T-helper 1 cell treated with Interleukin-12 subunit alpha and Interleukin-12 subunit beta and Interleukin-4 antibody, amounts not matched to agents 30 ng/mL and 1 ng/mL, for 36 hours (primary cell): ENCODE measurements around the gene STC2. TPM values are rescaled to one million over a fixed set of nuclear protein-coding genes. Genes with fewer than 3 reads are reported as not detected.

Experiments
- intact Hi-C: fragments of 100-400 bp; cut with micrococcal nuclease; formaldehyde crosslinking; loops from one replicate; pipeline ENCODE4 v1.15.1; 2024
- total RNA-seq: library from RNA; stranded (reverse); gene quantifications from 2 replicates; pipeline ENCODE4 v1.2.3, GENCODE V29; 2022

The STC2 gene
- total RNA-seq, 1 donor from 2014 or later, result 12.4 TPM

DNA sequence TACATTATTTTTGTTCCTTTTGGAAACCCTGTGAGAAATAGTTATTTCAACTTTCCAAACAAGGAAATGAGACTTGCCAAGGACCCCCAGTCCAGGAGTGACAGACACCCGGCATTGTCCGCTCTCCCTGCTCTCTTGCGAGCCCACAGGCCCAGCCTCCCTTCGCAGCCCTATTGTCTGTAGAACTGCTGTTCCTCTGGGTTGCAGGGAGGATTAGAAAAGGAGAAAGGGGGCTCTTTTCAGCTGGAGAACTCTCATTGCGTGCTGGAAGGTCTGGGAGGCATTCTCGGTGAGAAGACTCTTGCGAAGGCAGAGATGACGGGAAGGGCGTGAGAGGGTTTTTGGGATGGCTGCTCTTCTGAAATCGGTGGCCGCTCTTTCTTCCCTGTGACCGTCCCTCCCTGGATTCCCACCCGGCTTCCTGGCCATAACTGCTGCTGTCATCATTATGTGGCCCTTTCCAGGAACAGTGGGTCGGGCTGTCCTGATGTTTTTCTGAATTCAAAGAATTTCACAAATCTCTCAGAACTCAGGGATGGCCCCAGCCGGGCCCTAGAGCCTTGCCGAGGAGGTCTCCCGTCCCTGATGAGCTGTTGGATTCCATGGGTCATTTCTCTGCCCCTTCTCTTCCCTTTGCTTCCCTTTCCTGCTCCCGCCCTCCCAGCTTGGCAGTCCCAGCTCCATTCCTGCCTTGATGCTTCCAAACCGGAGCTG lies 29.8 kb downstream of the STC2 start:
- intact Hi-C loops, result no loop called here

DNA sequence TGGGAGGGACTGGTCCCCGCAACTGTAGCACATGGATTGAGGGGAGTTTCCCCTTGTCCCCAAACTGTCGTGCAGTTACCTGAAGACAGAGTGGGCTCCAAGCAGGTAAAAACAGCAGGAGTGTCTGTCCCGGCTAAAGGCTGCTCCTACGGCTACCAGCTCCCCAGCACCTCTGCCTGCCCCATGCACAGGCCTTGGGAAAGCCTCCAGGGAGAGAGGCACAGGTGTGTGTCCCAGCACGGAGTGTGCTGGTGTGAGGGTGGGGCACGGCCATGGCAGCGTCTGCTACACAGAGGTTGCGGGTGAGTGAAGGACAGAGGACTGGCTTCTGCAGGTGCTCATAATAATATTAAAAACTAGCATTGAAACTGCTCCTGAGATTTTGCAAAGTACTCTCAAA lies 30.4 kb downstream of the STC2 start:
- intact Hi-C loops, result no loop called here

DNA sequence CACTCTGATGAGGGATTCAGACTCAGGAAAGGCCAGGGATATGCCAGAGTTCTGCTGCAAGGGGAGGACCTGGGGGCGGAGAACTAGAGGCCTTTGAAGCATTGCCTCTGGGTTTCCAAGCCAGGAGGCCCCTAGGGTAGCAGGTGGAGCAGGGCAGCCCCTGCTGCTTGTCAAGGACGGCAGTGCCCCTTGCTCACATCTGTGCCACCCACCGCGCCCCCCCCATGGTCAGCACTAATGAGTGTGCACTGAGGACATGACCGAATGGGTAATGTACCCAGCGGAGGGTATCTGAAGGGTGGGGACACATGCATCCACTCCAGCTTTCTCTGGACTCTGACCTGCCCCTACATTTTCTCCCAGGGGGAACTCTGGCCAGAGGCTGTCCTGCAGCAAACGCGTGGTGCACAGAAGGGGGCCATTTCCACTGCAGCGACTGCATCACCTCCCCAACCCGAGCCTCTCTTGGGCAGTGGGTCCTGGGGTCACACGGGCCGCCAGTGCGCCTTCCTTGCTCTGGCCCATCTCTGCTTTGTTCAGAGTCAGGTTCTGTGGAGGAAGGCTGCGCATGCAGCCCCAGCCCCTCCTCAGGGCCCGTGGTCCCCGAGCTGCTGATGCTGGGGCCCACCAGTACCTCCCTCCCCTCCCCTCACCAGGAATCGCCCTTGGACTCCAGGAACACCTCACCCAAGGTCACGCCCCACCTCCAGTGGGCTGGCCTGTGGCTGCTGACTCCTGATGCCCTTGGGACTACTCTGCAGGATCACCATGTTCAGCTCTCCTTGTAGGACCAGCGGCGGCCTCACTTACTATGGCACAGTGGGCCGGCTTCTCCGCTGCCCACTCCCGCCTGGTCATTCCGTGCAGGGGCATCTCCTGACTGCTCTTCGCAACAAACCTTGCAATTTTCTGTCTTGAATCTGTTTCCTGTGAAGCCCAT lies 31.2 kb downstream of the STC2 start:
- intact Hi-C loops, result no loop called here

DNA sequence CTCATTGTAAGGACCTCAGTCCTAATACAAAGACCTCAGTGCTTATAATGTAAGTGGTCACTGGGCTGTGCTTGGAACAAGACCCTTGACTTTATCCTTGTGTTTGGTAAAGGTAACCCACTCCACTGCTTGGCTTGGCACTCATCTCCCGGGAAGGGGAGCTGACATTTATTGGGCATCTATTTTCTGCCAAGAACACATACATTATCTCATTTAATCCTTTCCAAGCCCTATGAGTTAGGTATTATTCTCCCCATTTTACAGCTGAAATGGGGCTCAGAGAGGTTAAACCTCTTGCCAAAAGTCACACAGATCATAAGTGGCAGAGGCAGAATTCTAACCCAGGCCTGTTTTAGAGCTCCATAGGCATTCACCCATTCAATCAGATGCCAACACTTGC lies 32.4 kb downstream of the STC2 start:
- intact Hi-C loops, result loop anchor here (2.0 kb wide), 1 partner anchor 311 kb away; no protein-coding TSS in a partner anchor

- intact Hi-C loops, result loop anchor here (1.0 to 2.0 kb wide), 5 partner anchors 11 to 322 kb away; partner anchors contain the start of gene BOD1
These were observed 33.4 kb downstream of the STC2 start for GRCh38 chr5:173294673-173295320.

DNA sequence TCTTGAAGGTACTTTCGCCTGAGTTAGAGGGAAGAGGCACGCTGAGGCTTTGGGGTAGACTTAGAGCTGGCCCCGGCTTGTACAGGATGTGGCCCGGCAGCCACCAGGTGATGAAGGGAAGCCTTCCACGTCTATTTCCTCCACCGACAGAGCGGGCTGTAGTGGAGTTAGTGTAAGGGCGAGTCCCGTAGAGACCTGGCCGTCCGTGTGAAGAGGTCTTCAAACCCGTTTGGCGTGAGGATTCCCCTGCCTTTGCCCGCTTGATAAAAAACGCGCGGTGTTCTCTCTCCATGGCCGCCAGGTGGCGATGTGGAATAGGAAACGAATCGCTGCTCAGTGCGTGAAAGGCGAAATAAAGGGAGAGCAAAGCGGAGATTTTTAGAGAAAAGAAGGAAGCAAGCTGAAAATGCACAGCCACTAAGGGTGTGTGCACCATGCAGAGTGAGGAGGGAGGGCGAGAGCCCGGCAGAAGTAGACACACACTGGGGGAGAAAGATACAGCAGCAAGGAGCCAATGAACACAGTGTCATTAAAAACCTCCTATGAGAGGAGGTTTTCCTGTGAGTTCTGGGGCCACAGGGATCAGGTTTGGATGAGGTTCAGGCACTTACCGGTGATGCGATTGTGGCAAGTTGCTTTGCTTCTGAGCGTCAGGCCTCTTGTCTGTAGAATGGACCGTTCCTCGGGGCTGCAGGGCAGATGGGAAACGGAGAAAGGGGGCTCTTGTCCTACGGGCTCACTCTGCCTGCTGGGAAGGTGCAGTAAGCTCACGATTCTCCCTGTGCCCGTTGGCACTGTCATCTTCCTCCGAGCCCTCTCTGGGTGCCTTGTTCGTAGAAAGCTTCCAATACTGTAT lies 34.2 kb downstream of the STC2 start:
- intact Hi-C loops, result loop anchor here (1.0 to 2.0 kb wide), 5 partner anchors 11 to 322 kb away; partner anchors contain the start of gene BOD1

- intact Hi-C loops, result no loop called here
These were observed 36.2 kb downstream of the STC2 start for GRCh38 chr5:173291722-173292658.

DNA sequence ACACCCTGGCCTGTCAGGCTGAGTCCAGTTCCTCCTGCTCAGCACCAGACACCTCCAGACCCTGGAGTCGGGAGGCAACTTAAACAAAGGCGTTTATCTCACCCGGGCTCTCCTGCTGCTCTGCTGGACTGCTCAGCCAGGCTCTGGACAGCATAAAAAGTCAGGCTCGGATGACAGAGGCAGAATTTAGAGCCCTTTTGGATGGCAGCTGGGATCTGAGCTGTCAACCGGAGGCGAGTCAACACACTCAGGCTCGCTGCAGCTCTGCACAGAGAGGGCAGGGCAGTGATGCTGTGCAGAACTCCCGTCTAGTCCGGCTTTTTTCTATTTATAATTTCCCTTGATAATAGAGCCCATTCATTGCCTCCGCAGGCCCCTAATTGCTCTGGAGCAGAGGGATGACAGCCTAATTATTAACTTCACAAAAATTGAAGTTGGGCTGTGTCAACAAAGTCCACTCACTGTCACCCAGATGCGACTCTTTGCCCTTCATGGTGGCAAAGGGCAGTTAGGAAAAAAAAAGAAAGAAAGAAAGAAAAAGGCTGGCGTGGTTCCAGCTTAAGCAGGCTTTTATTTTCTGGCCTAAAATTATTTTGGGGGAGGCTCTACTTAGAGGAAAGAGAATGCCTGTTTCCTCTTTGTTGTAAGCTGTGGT lies 37.6 kb downstream of the STC2 start:
- intact Hi-C loops, result no loop called here

DNA sequence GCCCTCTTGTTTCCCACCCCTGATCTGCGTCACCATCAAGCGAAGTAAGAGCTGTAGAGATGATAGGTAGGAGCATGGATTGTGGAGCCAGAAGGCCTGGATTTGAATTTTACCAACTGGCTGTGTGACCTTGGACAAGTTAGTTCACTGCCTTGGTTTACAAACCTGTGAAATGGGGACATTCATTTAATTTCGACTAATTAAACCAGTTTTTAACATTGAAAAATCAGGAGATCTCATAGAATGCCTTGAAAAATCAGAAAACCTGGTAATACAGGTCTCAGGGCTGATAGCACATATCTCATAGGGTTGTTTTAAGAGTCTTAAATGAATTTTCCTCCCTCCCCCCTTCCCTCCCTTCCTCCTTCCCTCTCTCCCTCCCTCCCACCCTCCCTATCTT lies 38.8 kb downstream of the STC2 start:
- intact Hi-C loops, result no loop called here

DNA sequence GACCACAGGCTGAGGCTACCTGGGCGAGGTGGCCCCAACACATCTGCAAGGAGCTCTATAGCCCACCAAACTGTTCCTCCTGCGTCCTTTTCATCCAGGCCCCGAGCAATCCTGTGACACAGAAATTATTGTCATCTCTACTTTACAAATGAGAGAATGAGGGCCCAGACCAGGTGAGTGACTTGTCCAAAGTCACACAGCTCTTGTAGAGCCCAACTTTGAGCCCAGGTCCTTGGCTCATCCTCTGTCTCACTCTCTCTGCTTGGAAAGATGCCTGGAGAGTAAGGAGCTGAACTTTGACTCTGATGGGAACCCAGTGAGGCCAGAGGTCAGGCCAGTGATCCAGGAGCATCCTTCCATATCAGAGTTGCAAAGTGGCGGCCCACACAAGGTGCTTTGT lies 39.6 kb downstream of the STC2 start:
- intact Hi-C loops, result no loop called here

GRCh38 chr5:173287086-173287485 lies 41.1 kb downstream of the STC2 start:
- intact Hi-C loops, result no loop called here

DNA sequence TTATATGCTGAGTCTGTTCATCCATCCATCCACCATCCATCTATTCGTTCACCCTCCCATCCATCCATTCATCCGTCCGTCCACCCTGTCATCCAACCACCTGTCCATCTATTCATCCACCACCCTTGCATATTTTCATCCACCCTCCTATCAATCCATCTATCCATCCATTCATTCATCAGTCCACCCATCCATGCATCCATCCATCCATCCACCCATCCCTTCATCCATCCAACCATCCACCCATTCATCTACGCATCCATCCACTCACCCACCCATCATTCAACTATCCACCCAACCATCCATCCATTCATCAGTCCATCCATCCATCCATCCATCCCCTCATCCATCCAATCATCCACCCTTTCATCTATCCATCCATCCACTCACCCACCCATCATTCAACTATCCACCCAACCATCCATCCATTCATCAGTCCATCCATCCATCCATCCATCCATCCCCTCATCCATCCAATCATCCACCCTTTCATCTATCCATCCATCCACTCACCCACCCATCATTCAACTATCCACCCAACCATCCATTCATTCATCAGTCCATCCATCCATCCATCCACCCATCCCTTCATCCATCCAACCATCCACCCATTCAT lies 43.8 kb downstream of the STC2 start:
- intact Hi-C loops, result loop anchor here (1.0 to 5.0 kb wide), 2 partner anchors 300 to 327 kb away; partner anchors contain the start of gene RPL26L1

DNA sequence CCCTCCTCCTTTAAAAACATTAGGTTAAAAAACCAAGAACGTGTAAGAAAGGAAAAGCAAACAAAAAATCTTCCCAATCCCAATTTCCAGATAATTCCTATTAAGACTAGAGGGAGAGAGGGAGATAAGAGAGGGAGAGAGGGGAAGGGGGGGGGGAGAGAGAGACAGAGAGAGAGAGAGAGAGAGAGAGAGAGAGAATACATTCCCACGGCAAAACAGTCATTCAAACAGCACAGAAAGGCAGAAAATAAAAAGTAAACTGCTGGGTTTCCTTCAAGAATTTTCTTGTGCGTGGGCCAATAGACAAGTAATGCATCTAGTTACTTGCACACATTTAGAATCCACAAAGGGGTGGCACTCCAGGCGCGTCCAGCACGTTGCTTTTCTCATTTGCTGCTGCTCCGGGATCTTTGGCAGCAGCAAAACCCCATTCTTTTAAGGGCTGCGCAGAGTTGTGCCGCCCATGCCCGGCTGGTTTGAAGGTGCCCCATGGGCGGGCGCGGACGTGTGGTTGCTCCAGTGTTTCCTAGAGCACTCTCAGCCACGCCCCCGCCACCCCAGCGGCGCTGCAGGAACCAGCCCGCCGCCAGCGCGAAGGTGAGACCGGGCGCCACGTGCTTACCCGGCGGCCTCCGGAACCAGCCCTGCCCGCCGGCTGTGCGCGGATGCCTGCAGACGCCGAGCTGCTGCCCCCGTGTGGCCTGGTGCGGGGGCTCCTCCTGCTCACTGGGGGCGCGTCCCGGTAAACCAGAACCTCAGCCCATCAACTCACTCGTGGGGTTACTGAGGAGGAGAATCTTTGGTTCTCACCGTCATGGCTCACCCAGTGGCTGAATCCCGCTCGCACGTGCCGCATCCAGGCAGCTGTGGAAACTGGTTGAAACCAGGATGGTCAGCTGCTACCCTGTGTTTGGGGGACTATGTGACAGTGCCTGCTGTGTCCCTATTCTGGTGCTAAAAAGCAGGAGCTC lies 44.6 kb downstream of the STC2 start:
- intact Hi-C loops, result loop anchor here (1.0 to 5.0 kb wide), 6 partner anchors 11 to 326 kb away; partner anchors contain the start of genes BNIP1 and RPL26L1

- intact Hi-C loops, result loop anchor here (1.0 to 5.0 kb wide), 5 partner anchors 11 to 326 kb away; partner anchors contain the start of genes BNIP1 and RPL26L1
These were observed 45.3 kb downstream of the STC2 start for GRCh38 chr5:173282916-173283315.

DNA sequence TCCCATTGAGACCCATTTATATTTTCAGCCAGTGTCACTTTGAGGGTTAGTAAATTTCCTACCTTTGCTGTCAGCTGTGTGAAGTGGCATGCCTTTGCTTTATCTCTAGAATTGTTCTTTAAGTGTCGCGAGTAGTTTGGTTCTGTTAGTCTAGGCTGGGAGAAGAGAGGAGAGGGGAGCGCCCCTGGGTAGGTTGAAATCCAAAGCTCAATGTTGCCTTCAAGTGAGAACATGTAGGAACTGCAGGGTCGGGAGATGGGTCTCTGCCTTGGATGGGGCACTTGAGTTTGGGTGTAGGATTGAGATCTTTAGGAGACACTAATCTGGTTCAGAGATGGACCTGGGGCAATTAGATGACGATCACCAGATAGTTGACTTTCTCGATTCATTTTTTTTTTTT lies 46.3 kb downstream of the STC2 start:
- intact Hi-C loops, result loop anchor here (2.0 to 5.0 kb wide), 2 partner anchors 137 to 325 kb away; partner anchors contain the start of genes BNIP1 and RPL26L1

- intact Hi-C loops, result no loop called here
These were observed 49.0 kb downstream of the STC2 start for GRCh38 chr5:173279166-173279565.

- intact Hi-C loops, result no loop called here
These were observed 49.6 kb downstream of the STC2 start for GRCh38 chr5:173278641-173279040.
